NCI-H146 treated with DMSO at 0.1 percent for 48 hours (cell line): ENCODE measurements around the gene CCDC187.
"Not testable (repeated sequence)": the region's sequence is repeated elsewhere in the genome, so short reads cannot be mapped to it uniquely, and the experiment has no call there.

Source experiments
- DNase-seq: peaks from one replicate; lab custom pipeline; 2025; ENCODE audit not compliant: unreplicated experiment; lab: John Stamatoyannopoulos, UW

The CCDC187 gene

GRCh38 chr9:136327304-136327974, 23.5 kb upstream of the CCDC187 start, which contains the start of gene GPSM1:
GPSM1 (plus strand) TSS chr9:136327539; CDS start chr9:136327696, 157 bp downstream.
- DNase-seq = no peak

DNA sequence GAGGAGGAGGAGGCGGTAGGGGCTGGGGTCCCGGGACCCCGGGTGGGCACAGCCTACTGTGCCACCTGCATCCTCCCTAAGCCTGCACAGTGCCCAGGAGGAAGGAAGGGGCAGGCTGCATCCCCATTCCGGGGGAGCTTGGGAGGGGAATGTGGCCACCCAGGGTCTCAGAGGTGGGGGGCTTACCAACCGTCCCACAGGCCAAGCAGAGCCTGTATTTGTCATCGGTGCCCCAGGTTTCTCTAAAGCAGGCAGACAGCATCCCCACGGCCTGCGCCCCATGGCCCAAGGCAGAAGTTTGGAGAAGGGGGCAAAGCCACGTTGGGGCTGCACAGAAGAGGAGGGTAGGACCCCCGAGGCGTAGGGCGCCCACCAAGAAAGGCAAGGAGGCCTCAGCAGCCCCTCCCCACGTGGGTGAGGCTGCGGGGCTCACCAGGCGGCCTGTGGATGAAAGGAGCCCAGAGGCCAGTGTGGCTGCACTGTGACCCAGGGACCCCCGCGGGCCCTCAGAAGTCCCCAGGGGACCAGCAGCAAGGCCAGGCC, 22.9 kb upstream of the CCDC187 start:
- no peak for DNase-seq

DNA sequence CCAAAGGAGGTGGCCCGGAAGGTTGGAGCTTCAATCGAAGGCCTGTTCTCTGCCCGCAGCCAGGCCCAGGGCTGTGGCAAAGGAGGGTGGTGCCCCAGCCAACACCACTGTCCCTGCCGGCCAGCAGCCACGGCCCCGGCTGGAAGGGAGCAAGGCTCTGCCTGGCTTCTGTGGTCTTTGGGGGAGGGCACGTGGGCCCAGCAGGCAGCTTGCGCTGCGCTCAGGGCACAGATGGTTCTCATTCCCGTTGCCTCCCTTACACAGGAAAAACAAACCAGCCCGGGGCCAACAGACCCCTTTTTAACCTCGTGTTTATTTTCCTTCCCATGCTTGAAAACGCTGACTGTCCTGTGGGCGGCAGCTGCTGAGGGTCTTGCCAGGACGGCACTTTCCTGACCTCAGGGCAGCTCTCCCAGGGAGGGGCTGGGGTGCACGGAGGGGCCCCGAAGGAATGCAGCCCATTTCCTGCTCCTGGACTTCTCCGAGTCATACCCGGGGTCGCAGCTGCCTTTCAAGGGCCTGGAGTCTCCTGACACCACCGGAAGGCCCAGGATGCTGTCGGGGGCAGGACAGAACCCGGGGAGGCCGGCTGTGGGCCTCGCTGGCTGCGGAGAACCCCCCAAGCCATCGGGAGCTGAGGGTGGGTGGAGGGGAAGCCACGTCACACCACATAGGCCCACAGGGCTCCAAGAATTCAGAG, 22.3 kb upstream of the CCDC187 start:
- DNase-seq = no peak

GRCh38 chr9:136325358-136325757, 21.5 kb upstream of the CCDC187 start:
- no peak for DNase-seq

- DNase-seq = no peak
Observed at GRCh38 chr9:136324501-136325300, 20.8 kb upstream of the CCDC187 start.

DNA sequence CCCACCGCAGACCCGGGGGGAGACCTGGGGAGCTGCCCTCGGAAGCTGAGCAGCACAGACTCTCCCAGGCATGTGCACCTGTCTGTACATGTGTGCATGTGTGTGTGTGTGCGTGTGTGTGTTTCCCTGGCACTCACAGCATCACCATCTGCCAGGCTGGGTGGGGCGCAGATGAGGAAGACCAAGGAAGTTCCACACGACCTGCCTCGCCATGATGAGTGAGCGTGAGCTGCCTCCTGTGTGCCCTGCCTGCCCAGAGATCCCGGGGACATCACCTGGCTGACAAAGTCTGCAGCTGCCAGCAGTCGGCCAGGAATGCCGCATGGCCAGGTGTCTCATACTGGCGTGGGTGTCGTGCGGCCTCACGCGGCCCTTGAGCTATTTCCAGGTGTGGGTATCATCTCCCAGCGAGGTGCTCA, 19.5 kb upstream of the CCDC187 start:
- DNase-seq = no peak

DNA sequence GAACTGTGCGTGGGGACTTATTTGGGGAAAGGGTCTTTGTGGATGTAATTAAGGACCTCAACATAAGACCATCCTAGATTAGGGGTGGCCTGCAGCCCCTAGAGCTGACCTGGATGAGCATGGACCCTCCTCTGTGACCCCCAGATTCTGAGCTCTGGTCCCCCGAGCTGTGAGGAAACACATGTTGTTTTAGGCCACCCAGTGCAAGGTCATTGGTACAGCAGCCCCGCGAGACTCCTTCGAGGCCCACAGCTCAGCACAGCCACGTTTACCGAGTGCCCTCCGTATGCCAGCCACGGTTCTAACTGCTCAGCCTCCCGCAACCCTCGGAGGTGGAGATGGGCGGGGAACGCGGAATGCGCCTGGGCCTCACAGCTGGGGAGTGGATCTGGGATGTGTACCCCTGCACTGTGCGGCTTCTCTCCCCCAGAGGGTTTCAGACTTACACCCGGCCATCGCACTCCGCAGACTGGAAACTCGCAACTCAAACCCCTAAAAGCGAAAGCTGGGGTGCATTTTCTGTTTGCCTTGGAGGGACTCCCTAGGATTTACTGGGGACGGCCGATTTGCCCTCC, 18.9 kb upstream of the CCDC187 start:
- DNase-seq = no peak

- no peak for DNase-seq
Observed at GRCh38 chr9:136321561-136321960, 17.7 kb upstream of the CCDC187 start.

DNA sequence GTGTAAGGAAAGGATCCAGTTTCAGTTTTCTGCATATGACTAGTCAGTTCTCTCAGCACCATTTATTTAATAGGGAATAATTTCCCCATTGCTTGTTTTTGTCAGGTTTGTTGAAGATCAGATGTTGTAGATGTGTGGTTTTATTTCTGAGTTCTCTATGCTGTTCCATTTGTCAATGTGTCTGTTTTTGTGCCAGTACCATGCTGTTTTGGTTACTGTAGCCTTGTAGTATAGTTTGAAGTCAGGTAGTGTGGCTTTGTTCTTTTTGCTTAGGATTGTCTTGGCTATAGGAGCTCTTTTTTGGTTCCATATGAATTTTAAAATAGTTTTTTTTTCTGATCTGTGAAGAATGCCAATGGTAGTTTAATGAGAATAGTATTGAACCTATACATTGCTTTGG, 17.1 kb upstream of the CCDC187 start:
- not testable (repeated sequence) for DNase-seq

DNA sequence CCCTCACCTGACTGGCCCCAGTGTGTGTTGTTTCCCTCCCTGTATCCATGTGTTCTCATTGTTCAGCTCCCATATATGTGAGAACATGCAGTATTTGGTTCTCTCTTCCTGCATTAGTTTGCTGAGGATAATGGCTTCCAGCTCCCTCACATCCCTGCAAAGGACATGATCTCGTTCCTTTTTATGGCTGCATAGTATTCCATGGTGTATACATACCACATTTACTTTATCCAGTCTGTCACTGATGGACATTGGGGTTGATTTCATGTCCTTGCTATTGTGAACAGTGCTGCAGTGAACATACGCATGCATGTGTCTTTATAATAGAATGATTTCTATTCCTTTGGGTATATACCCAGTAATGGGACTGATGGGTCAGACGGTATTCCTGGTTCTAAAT, 16.1 kb upstream of the CCDC187 start:
- DNase-seq = not testable (repeated sequence)

DNA sequence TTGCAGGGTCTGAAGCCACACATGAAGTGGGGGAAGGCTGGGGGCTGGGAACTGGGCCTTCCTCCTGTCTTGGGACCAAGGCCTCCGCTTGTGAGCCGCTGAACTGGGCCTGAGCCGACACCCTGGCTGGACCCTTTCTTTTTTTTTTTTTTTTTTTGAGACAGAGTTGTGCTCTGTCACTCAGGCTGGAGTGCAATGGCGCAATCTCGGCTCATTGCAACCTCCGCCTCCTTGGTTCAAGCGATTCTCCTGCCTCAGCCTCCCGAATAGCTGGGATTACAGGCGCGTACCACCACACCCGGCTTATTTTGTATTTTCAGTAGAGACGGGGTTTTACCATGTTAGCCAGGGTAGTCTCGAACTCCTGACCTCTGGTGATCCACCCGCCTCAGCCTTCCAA, 15.3 kb upstream of the CCDC187 start:
- not testable (repeated sequence) for DNase-seq

GRCh38 chr9:136318776-136319241, 14.9 kb upstream of the CCDC187 start:
- DNase-seq = no peak

DNA sequence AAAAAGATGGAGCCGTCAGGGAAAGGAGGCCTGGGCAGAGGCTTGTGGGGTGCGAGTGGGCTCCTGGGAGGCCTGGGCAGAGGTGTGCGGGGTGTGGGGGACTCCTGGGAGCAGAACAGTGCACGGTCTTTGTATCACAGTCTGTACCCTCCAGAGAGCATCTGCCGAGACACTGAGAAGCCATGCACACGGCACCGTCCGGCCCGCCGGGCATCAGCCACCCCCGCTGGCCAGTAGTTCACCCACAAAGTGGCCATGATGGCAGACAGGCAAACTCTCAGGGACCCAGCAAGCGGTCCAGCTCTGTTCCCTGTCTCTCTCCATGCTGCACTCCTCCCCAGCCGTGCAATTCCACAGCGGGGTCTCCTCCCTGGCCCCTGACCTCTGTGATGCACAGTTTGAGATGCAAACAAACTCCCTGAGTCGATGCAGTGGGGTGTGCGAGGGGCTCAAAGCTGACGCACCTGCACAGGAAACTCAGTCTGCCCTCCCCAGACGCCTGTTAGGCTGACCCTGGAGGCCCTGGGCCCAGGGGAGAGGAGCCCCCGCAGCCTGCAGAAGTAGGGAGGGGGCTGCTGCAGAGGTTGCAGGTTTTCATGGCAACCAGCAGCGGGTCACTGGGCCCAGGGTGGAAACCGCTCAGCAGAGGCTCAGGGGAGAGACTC, 14.3 kb upstream of the CCDC187 start:
- DNase-seq = no peak

DNA sequence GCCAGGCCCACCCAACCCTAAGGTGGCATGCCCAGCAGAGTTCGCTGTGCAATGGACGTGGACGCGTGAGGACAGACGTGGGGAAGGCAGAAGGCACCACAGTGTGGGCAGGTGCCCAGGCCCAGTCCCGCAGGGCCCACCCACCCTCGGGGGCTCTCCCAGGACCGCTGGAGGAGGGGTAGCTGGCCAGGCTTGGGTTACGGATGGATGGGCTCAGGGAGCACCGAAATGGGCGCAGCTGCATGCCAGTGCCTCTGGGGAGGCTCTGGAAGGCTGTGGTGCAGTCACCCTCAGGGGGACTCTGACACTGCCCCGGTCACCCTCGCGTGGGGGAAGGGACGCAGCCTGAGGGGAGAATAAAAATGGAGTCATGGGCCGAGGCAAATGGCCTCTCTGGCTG, 13.8 kb upstream of the CCDC187 start:
- DNase-seq = no peak

DNA sequence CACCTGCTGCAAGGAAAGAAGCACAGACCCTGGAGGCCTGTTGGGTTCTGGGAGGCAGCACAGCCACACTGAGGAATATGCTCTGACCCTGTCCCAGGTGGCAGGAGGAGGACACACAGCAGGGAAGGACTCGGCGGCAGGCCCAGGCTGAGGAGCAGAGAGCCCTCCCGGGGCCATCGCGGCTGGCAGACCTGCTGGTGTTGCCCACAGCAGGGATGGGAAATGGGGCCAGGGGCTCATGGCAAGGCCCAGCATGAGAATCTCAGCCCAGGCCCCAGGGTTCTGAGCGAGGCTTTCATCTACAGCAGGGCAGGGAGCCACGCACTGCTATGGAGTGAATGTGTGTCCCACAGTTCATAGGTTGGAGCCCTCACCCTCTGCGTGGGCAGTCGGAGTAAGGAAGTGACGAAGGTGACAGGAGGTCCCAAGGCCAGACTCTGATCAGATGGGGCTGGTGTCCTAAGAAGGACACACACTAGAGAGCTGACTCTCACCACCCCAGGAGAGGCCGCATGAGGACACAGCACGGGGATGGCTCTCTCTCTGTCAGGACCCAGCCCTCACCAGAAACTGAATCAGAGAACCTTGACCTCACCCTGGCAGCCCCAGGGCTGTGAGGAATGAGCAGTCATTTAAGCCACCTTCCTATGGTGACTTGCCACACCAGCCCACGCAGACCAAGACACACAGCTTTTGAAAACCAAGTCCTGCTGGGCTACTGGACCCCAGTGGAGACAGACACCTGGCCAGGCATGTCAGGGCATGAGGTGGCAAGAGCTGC, 13.2 kb upstream of the CCDC187 start:
- DNase-seq = no peak

DNA sequence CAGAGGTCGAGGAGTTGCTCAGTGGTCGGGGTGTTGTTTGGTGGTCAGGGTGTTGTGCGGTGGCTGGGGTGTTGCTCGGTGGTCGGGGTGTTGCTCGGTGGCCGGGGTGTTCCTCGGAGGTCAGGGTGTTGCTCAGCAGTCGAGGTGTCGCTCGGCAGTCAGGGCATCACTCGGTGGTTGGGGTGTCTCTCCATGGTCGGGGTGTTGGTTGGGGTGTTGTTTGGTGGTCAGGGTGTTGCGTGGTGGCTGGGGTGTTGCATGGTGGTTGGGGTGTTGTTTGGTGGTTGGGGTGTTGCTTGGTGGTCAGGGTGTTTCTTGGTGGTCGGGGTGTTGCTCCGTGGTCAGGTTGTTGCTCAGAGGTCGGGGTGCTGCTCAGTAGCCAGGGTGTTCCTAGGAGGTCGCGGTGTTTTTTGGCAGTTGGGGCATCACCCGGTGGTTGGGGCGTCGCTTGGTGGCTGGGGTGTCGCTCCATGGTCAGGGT, 12.4 kb upstream of the CCDC187 start:
- DNase-seq = no peak

DNA sequence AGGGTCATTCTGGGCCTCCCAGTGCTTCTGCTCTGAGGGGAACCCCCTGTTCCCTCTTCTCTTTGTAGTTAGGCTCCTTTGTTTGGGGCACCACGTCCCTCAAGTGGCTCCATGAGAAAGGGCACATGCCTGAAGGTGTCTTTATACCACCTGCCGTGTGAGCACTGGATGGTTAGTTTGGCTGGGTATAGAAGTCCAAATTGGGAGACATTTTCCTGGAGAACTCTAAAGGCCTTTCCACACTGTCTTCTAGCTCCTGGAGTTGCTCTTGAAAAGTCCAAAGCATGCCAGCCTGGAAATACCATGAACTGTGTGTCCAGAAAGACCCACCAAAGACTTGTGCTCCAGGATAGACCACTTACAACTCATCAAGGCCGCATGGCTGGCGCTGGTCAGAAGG, 11.1 kb upstream of the CCDC187 start:
- DNase-seq = no peak

GRCh38 chr9:136314056-136314416, 10.1 kb upstream of the CCDC187 start:
- no peak for DNase-seq

DNA sequence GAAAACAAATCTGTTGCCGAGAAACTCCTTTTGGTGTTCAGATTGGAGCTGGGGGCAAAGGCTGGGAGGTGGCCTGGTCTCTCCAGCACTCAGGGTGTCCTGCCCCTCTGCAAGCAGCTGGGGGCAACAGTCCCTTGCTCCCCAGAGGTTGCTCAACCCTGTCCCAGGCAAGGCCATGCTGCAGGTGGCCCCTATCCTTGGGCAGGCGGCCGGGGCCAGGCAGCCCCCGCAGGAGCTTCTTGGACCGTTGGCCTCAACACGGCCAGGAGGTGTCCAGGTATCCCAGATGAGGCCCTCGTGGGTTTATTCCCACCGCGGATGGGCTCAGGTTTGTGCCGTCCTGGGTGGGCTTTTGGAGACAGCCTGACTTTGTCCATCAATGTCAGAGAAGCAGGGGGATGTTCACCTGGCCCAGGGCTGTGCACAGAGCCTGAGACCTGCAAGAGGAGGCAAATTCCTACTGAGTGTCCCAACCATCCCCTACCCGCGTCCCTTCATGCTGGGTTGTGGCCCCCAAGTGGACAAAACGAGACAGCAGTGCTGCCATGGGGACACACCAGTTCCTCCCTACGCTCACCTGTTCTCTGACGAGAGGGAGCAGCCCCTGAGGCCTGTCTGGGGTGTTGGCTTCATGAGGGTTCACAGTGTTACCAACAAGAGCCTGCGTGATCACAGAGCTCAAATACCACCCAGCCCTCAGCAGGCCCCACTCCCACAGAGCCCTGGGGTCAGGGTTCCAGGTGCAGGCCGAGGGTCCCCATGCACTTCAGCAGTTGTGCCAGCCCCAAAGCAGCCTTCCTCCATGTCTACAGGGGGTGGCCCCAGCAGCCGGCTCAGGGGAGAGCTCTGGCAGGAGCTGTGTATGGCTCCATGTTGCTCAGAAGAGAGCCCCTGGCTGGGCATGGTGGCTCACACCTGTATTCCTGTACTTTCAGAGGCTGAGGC, 9.5 kb upstream of the CCDC187 start:
- DNase-seq = no peak
